Breast epithelium (tissue), 3 donors: Measurements from ENCODE around the gene TGFBI.

ENCODE experiments used
- CTCF ChIP-seq, 3 donors: fragments of 450-650 bp; IDR thresholded peaks; one replicate each; pipeline ENCODE4 v1.5.1; 2016 to 2017; ENCODE audit warnings: antibody characterized with exemption in 3 of 3, mild to moderate bottlenecking in 3 of 3, moderate library complexity in 3 of 3
- POLR2A ChIP-seq: fragments of 450-650 bp; IDR thresholded peaks from one replicate; pipeline ENCODE4 v1.6.1; 2016; ENCODE audit warnings: antibody characterized with exemption, mild to moderate bottlenecking, moderate library complexity
- POLR2AphosphoS5 ChIP-seq, 3 donors: sonication (generic); formaldehyde crosslinking; IDR thresholded peaks; one replicate each; pipeline ENCODE4 v1.6.1; 2017; ENCODE audit warnings: antibody characterized with exemption in 3 of 3

- TF ChIP-seq CTCF (IDR thresholded peaks at IDR 0.05), result no peak
- TF ChIP-seq POLR2A, result no peak
- no peak for TF ChIP-seq POLR2AphosphoS5 (IDR thresholded peaks at IDR 0.05)
These were observed 55.9 kb downstream of the TGFBI start for GRCh38 chr5:136084698-136085097.
